ENCODE data around the gene KCNJ5. TPM values are rescaled to one million over a fixed set of nuclear protein-coding genes. Genes with fewer than 3 reads are reported as not detected.

KCNJ5 gene
- total and polyA plus RNA-seq, 12 donors = 37.1 to 299 (median 80.4) TPM

DNA sequence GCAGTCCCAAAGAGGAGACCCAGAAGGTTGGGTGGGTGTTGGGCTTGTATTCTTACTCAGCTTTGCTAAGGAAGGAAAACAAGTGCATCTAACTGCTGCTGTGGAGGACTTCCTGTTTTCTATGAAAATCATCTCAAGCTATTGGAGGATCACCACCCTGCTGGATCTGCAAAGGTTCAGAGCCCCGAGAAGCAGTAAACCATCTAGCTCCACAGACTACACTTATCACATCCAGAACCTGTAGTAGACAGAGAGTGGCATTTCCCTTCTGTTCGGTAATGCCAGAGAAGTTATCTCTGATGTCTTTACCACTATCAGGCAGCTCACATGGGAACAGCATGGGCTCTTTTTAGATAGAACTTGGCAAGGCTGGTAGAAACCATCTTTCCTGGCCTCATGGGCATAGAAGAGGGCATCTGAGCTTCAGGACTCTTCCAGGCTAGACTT, 45.8 kb upstream of the KCNJ5 start:
- Histone ChIP-seq H3K36me3 (replicated peaks in 1 of 2) (no peaks in the 10 kb centered on the region), H3K27me3 (no peaks in the 10 kb centered on the region), H3K27ac (no peak overlapping the region), H3K4me1 (replicated peaks in 1 of 2) (no peaks in the 10 kb centered on the region), H3K9me3 (replicated peaks in 1 of 3) (no peaks in the 10 kb centered on the region), H3K4me3 (no peak overlapping the region)
- intact Hi-C loops (cut with DNase I) = no loop called here
- TF ChIP-seq POLR2A (IDR thresholded peaks at IDR 0.05) (no peak), CTCF (IDR thresholded peaks at IDR 0.05) (no peak)
- no peak for DNase-seq
- WGBS, 4 donors = 56 to 87% (median 60%) methylated on average over 2 of the region's 2 CpGs

DNA sequence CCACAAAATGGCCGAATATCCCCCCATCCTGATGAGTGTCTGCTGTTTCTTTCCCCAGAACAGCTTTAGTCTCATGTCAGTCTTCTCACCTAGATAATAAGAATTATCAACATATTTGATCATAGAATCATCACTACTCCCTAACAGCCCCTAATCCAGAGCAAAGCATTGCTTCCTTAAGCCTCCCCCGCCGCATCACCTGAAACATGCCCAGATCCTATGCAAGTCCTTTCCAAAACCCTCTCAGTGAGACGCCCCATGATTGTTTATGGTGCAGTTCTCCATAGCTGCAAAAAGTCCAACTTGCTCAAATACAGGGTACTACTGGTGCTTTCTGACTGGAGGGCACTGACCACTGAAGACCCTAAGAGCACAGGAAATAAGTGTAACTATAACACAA, 44.2 kb upstream of the KCNJ5 start:
- intact Hi-C loops (cut with DNase I) = no loop called here
- no peak for DNase-seq
- WGBS, 4 donors = 79 to 87% (median 85%) methylated on average over 4 of the region's 4 CpGs
- Histone ChIP-seq H3K4me1 (replicated peaks in 1 of 2) (no peaks in the 10 kb centered on the region), H3K9me3 (replicated peaks in 1 of 3) (no peaks in the 10 kb centered on the region), H3K4me3 (no peak overlapping the region), H3K27ac (no peak overlapping the region), H3K27me3 (no peaks in the 10 kb centered on the region), H3K36me3 (replicated peaks in 1 of 2) (no peaks in the 10 kb centered on the region)
- no peak for TF ChIP-seq POLR2A (IDR thresholded peaks at IDR 0.05)

GRCh38 chr11:128848815-128849455, 42.2 kb upstream of the KCNJ5 start:
- Histone ChIP-seq H3K36me3 (replicated peaks in 1 of 2) (no peaks in the 10 kb centered on the region), H3K4me3 (no peak overlapping the region), H3K27me3 (no peaks in the 10 kb centered on the region), H3K4me1 (replicated peaks in 1 of 2) (no peaks in the 10 kb centered on the region), H3K27ac (no peak overlapping the region), H3K9me3 (replicated peaks in 1 of 3) (no peaks in the 10 kb centered on the region)
- intact Hi-C loops (cut with DNase I) = no loop called here
- DNase-seq = peak in 6 of 7 donors; percentile 39 to 70 (median 54)
- WGBS, 4 donors = 30 to 36% (median 35%) methylated on average over 10 of the region's 10 CpGs
- TF ChIP-seq CTCF (IDR thresholded peaks at IDR 0.05) = peak; percentile 24 to 70 (median 52)
- TF ChIP-seq POLR2A (IDR thresholded peaks at IDR 0.05) = no peak

DNA sequence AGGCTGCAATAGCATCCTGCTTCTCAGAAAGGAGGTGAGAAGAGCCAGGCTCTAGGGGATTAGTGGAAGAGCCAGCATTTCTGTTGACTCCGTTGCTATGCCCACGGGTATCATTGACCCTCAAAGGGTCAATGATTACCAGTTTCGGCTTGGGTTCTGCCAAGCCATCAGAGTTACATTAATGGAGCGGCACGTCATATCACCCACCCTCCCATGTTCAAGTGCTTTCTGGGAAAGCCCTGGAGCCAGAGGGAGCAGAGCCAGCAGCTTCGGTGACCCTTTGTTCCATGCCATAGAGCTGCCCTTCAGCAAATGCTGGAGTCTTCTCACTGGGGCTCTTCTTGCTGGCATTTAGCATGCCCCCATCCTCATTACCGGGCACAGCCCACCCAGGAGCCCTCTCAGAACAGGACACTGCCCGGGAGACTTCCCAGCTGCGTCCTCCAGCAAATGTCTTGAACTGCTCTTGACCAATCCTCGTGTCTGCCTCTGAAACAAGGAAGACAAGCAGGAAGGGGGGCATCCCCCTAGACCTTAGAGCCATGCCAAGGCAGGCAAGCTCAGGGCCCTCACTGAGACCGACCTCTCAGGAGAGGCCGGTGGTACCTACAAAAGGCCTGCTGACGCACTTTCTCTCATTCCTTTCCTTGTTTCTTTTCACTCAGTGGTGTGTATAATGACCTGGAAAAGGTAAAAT, 38.7 kb upstream of the KCNJ5 start:
- 84 to 92% (median 89%) methylated on average over 11 to 13 of the region's 13 CpGs for WGBS, 4 donors
- Histone ChIP-seq H3K4me3 (no peak overlapping the region), H3K4me1 (replicated peaks in 1 of 2) (no peaks in the 10 kb centered on the region), H3K36me3 (replicated peaks in 1 of 2) (no peaks in the 10 kb centered on the region), H3K27ac (no peak overlapping the region), H3K27me3 (no peaks in the 10 kb centered on the region), H3K9me3 (replicated peaks in 1 of 3) (no peaks in the 10 kb centered on the region)
- no peak for DNase-seq
- intact Hi-C loops (cut with DNase I) = no loop called here
- TF ChIP-seq POLR2A (IDR thresholded peaks at IDR 0.05) (no peak), CTCF (IDR thresholded peaks at IDR 0.05) (no peak)
